Glutamatergic neuron (in vitro differentiated cells): ENCODE data around the gene BPGM. TPM values are rescaled to one million over a fixed set of nuclear protein-coding genes. Genes with fewer than 3 reads are reported as not detected.

Experiments
- DNase-seq: peaks from one replicate; pipeline ENCODE4 v3.0.0; 2022
- H3K27ac Mint-ChIP-seq: one replicate; pipeline ENCODE4 v1.8.0; 2020; ENCODE audit warnings: mild to moderate bottlenecking, mixed read lengths, inconsistent platforms; ENCODE audit not compliant: unreplicated experiment
- H3K27me3 Mint-ChIP-seq: one replicate; pipeline ENCODE4 v1.8.0; 2020; ENCODE audit warnings: mild to moderate bottlenecking, moderate library complexity, mixed read lengths, inconsistent platforms; ENCODE audit not compliant: unreplicated experiment
- H3K36me3 Mint-ChIP-seq: one replicate; pipeline ENCODE4 v1.8.0; 2020; ENCODE audit warnings: mild to moderate bottlenecking, mixed read lengths, inconsistent platforms; ENCODE audit not compliant: unreplicated experiment
- H3K4me1 Mint-ChIP-seq: one replicate; pipeline ENCODE4 v1.8.0; 2020; ENCODE audit warnings: mild to moderate bottlenecking, low read depth, mixed read lengths, inconsistent platforms; ENCODE audit not compliant: unreplicated experiment
- H3K4me3 Mint-ChIP-seq: one replicate; pipeline ENCODE4 v1.8.0; 2020; ENCODE audit warnings: mild to moderate bottlenecking, mixed read lengths, inconsistent platforms; ENCODE audit not compliant: unreplicated experiment
- H3K9me3 Mint-ChIP-seq: one replicate; pipeline ENCODE4 v1.8.0; 2020; ENCODE audit warnings: mild to moderate bottlenecking, moderate library complexity, mixed read lengths, inconsistent platforms; ENCODE audit not compliant: unreplicated experiment
- CTCF ChIP-seq: fragments of 200-600 bp; sonication (generic); IDR thresholded peaks from one replicate; pipeline ENCODE4 v1.5.0; 2021; ENCODE audit not compliant: partially characterized antibody, unreplicated experiment
- total RNA-seq: library from RNA; stranded (reverse); fragmentation: NEBNext Ultra II Directional; extraction: Animal tissue kit (Norgen Biotek cat#: 25700); gene quantifications from one replicate; pipeline ENCODE4 v1.2.1, GENCODE V29; 2021; ENCODE audit not compliant: unreplicated experiment

BPGM gene
- total RNA-seq, 1 donor from 2014 or later = 24.2 TPM

- Mint-ChIP-seq H3K4me1 (no peaks in the 10 kb centered on the region), H3K27me3 (peaks cover 2% of the 10 kb centered on the region), H3K9me3 (no peaks in the 10 kb centered on the region), H3K27ac (no peak overlapping the region), H3K4me3 (no peak overlapping the region), H3K36me3 (no peaks in the 10 kb centered on the region)
- no peak for DNase-seq
- TF ChIP-seq CTCF = no peak
These were observed 71.7 kb downstream of the BPGM start for GRCh38 chr7:134718211-134718875.

- TF ChIP-seq CTCF = no peak
- no peaks in the 10 kb centered on the region for H3K36me3 Mint-ChIP-seq
- H3K27ac Mint-ChIP-seq = peak overlapping the region; percentile 15
- H3K4me3 Mint-ChIP-seq = no peak overlapping the region
- H3K9me3 Mint-ChIP-seq = no peaks in the 10 kb centered on the region
- no peak for DNase-seq
- H3K27me3 Mint-ChIP-seq = no peaks in the 10 kb centered on the region
- H3K4me1 Mint-ChIP-seq = no peaks in the 10 kb centered on the region
These were observed 73.7 kb downstream of the BPGM start for GRCh38 chr7:134720091-134720935.

GRCh38 chr7:134721171-134721570 lies 74.5 kb downstream of the BPGM start:
- Mint-ChIP-seq H3K4me1 (no peaks in the 10 kb centered on the region), H3K27me3 (no peaks in the 10 kb centered on the region), H3K27ac (no peak overlapping the region), H3K9me3 (no peaks in the 10 kb centered on the region), H3K36me3 (no peaks in the 10 kb centered on the region), H3K4me3 (no peak overlapping the region)
- TF ChIP-seq CTCF = no peak
- no peak for DNase-seq

- Mint-ChIP-seq H3K4me3 (no peak overlapping the region), H3K4me1 (no peaks in the 10 kb centered on the region), H3K36me3 (no peaks in the 10 kb centered on the region), H3K27me3 (no peaks in the 10 kb centered on the region), H3K27ac (no peak overlapping the region), H3K9me3 (no peaks in the 10 kb centered on the region)
- TF ChIP-seq CTCF = no peak
- no peak for DNase-seq
These were observed 76.2 kb downstream of the BPGM start for GRCh38 chr7:134722786-134723322.

- no peaks in the 10 kb centered on the region for H3K4me1 Mint-ChIP-seq
- TF ChIP-seq CTCF = no peak
- H3K27me3 Mint-ChIP-seq = no peaks in the 10 kb centered on the region
- no peak overlapping the region for H3K27ac Mint-ChIP-seq
- H3K36me3 Mint-ChIP-seq = no peaks in the 10 kb centered on the region
- H3K9me3 Mint-ChIP-seq = no peaks in the 10 kb centered on the region
- no peak for DNase-seq
- no peak overlapping the region for H3K4me3 Mint-ChIP-seq
These were observed 77.2 kb downstream of the BPGM start for GRCh38 chr7:134723892-134724291.
